Astrocyte of the cerebellum (primary cell): ENCODE data around the gene TMEM117.

Experiments
- DNase-seq: peaks from one replicate; pipeline ENCODE4 v3.0.0-alpha.2; 2011; ENCODE audit warnings: low read depth
- H3K4me3 ChIP-seq: 2 replicates; pipeline ENCODE4 v1.5.1; 2011; ENCODE audit warnings: mild to moderate bottlenecking, low read depth, low read length, moderate library complexity
- CTCF ChIP-seq: IDR thresholded peaks from 2 replicates; pipeline ENCODE4 v1.5.1; 2012; ENCODE audit warnings: low read length, low read depth, moderate library complexity, mild to moderate bottlenecking; ENCODE audit errors: missing control alignments
- in situ Hi-C: cut with HindIII; loops from 2 replicates; pipeline ENCODE4 v1.10.0; 2017; ENCODE audit warnings: low sequenced_read_pairs

The TMEM117 gene

DNA sequence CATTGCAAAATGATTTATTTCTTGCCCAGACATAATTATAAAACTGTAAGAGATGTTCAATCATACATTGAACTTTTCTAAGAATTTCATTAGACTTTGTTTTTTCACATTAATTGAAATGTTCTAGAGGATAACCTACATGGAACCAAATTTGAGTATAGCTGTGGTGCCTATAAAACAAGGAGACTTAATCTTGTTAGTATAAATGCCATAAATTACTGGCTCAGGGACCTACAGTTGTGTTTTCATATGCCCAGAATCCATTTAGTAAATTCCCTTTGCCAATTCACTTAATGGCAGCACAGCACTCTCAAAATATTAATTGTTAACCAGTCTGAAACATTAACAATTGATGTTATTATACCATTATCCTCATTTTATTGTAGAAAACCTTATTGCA is 551.7 kb downstream of the TMEM117 start:
- H3K4me3 ChIP-seq: no peak overlapping the region
- no peak for TF ChIP-seq CTCF
- in situ Hi-C loops: no loop called here
- DNase-seq: no peak

- no peak overlapping the region for H3K4me3 ChIP-seq
- TF ChIP-seq CTCF: no peak
- no peak for DNase-seq
- in situ Hi-C loops: no loop called here
Measured at GRCh38 chr12:44389038-44389437, 553.2 kb downstream of the TMEM117 start.

DNA sequence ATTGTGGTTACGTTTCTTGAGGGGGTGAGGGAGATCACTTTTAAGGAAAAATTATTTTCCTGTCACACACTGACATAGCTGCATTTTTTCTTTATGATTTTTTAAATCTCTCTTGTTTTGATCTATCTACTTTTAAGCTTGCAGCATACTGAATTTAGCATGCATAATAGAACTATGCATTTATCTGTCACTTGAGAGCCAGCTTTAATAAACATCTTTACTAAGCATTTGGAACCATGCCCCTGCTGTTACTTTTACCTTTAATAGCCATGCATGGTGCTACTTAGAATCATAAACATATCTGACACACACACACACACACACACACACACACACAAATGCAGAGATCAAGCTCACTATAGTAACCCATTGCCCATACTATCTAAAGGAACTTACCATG is 554.0 kb downstream of the TMEM117 start:
- TF ChIP-seq CTCF: no peak
- DNase-seq: no peak
- in situ Hi-C loops: no loop called here
- H3K4me3 ChIP-seq: no peak overlapping the region

GRCh38 chr12:44397631-44398030 is 561.8 kb downstream of the TMEM117 start:
- no peak for TF ChIP-seq CTCF
- DNase-seq: no peak
- no peak overlapping the region for H3K4me3 ChIP-seq
- in situ Hi-C loops: no loop called here

- no peak for TF ChIP-seq CTCF
- no peak overlapping the region for H3K4me3 ChIP-seq
- in situ Hi-C loops: no loop called here
- no peak for DNase-seq
Measured at GRCh38 chr12:44403185-44403584, 567.3 kb downstream of the TMEM117 start.

GRCh38 chr12:44405297-44405696 is 569.4 kb downstream of the TMEM117 start:
- no peak for DNase-seq
- in situ Hi-C loops: no loop called here
- no peak for TF ChIP-seq CTCF

DNA sequence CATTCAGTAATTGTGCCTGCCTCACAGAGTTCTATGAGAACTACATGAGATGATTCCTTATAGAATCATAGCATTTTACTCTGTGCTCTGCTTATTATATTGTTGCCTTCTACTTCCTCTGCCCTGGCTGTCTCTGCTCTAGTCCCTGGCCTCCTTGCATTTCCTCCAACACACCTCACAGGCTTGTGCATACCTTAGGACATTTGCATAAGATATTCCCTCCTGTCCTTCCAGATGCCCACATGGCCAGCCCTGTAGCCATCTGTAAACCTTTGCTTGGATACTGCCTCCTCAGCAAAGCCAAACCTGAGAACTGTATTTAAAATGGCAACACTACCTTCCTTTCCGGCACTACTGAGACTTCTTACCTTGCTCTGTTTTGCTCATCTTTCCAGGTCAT is 586.7 kb downstream of the TMEM117 start:
- no peak overlapping the region for H3K4me3 ChIP-seq
- DNase-seq: no peak
- no peak for TF ChIP-seq CTCF
- in situ Hi-C loops: no loop called here

More at GRCh38 chr12:44405297-44405696, 569.4 kb downstream of the TMEM117 start:
- H3K4me3 ChIP-seq: no peak overlapping the region
